Astrocyte (in vitro differentiated cells and primary cell): Measurements from ENCODE around the gene PTGIR. TPM values are rescaled to one million over a fixed set of nuclear protein-coding genes. Genes with fewer than 3 reads are reported as not detected.

Experiments used
- DNase-seq: peaks from one replicate; pipeline ENCODE4 v3.0.0-alpha.2; 2010; ENCODE audit warnings: low read depth
- FAIRE-seq: peaks from 2 replicates; lab custom pipeline; 2011; peaks lifted over from hg19 to GRCh38; lab: Jason Lieb, UNC
- H2AFZ ChIP-seq: 2 replicates; pipeline ENCODE4 v1.6.0; 2012; ENCODE audit warnings: low read depth, low read length, inconsistent platforms
- H3K27ac ChIP-seq: 2 replicates; pipeline ENCODE4 v1.5.1; 2011; ENCODE audit warnings: low read depth, low read length, inconsistent platforms
- H3K27me3 ChIP-seq: 2 replicates; pipeline ENCODE4 v1.6.0; 2011; ENCODE audit warnings: low read length, inconsistent platforms; ENCODE audit not compliant: insufficient read depth
- H3K36me3 ChIP-seq: 2 replicates; pipeline ENCODE4 v1.5.1; 2011; ENCODE audit warnings: low read length, inconsistent platforms; ENCODE audit not compliant: insufficient read depth
- H3K4me1 ChIP-seq: 2 replicates; pipeline ENCODE4 v1.5.1; 2011; ENCODE audit warnings: low read length, inconsistent platforms; ENCODE audit not compliant: insufficient read depth
- H3K4me2 ChIP-seq: 2 replicates; pipeline ENCODE4 v1.6.0; 2012; ENCODE audit warnings: low read length, inconsistent platforms
- H3K4me3 ChIP-seq: 2 replicates; pipeline ENCODE4 v1.5.1; 2011; ENCODE audit warnings: low read depth, mild to moderate bottlenecking, low read length, inconsistent platforms; ENCODE audit not compliant: insufficient read depth
- H3K79me2 ChIP-seq: 2 replicates; pipeline ENCODE4 v1.6.0; 2012; ENCODE audit warnings: mild to moderate bottlenecking, low read length, inconsistent platforms; ENCODE audit not compliant: insufficient read depth
- H3K9ac ChIP-seq: 2 replicates; pipeline ENCODE4 v1.6.0; 2012; ENCODE audit warnings: mild to moderate bottlenecking, low read length, inconsistent platforms
- H3K9me3 ChIP-seq: 2 replicates; pipeline ENCODE4 v1.5.1; 2012; ENCODE audit warnings: low read depth, mild to moderate bottlenecking, low read length, inconsistent platforms; ENCODE audit not compliant: insufficient read depth
- H4K20me1 ChIP-seq: 2 replicates; pipeline ENCODE4 v1.6.0; 2012; ENCODE audit warnings: low read length, inconsistent platforms; ENCODE audit not compliant: insufficient read depth
- H3K27ac Mint-ChIP-seq: one replicate; pipeline ENCODE4 v1.8.0; 2021; ENCODE audit warnings: mild to moderate bottlenecking, mixed read lengths; ENCODE audit not compliant: unreplicated experiment
- H3K27me3 Mint-ChIP-seq: one replicate; pipeline ENCODE4 v1.8.0; 2021; ENCODE audit warnings: low read depth, mixed read lengths; ENCODE audit not compliant: unreplicated experiment
- H3K36me3 Mint-ChIP-seq: one replicate; pipeline ENCODE4 v1.8.0; 2021; ENCODE audit warnings: low read depth, mixed read lengths; ENCODE audit not compliant: unreplicated experiment
- H3K4me1 Mint-ChIP-seq: one replicate; pipeline ENCODE4 v1.8.0; 2021; ENCODE audit warnings: low read depth, mixed read lengths; ENCODE audit not compliant: unreplicated experiment
- H3K4me3 Mint-ChIP-seq: one replicate; pipeline ENCODE4 v1.8.0; 2021; ENCODE audit warnings: mild to moderate bottlenecking, moderate library complexity, mixed read lengths; ENCODE audit not compliant: unreplicated experiment
- H3K9me3 Mint-ChIP-seq: one replicate; pipeline ENCODE4 v1.8.0; 2021; ENCODE audit warnings: mild to moderate bottlenecking, mixed read lengths; ENCODE audit not compliant: unreplicated experiment
- CTCF ChIP-seq: IDR thresholded peaks from 2 replicates; pipeline ENCODE4 v1.5.1; 2011; ENCODE audit warnings: low read depth, mild to moderate bottlenecking, inconsistent platforms, low read length, moderate library complexity; ENCODE audit not compliant: insufficient read depth
- EZH2 ChIP-seq: IDR thresholded peaks from 2 replicates; pipeline ENCODE4 v1.6.1; 2012; ENCODE audit warnings: mild to moderate bottlenecking, low read length, inconsistent platforms; ENCODE audit not compliant: insufficient read depth
- total RNA-seq: library from RNA; stranded (reverse); gene quantifications from 2 replicates; pipeline ENCODE4 v1.2.1, GENCODE V29; 2021

The PTGIR gene
- total RNA-seq, 1 donor from 2014 or later: 0.52 TPM

DNA sequence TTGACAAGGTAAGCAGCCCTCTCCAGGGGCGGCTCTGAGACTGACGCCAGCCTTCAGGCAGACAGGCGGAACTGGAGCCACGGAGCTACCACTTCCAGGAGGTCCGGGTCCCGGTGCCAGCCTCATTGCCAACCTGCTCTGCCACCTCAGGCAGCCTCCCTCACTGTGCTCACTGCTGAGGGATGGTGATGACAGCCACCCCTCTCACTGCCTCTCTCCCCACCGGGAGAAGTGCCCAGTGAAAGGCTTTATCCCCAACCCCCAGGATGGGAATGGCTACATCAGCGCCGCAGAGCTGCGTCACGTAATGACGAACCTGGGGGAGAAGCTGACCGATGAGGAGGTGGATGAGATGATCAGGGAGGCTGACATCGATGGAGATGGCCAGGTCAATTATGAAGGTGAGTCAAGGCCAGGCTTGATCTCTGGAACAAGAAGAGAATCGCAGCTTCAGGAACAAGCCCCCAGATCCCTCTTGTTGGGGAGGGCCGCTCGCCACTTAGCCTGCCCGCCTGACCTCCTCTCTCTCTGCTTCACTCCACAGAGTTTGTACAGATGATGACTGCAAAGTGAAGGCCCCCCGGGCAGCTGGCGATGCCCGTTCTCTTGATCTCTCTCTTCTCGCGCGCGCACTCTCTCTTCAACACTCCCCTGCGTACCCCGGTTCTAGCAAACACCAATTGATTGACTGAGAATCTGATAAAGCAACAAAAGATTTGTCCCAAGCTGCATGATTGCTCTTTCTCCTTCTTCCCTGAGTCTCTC lies 16.1 kb downstream of the PTGIR start:
- Mint-ChIP-seq H3K9me3 (peaks cover 1% of the 10 kb centered on the region), H3K36me3 (peaks cover 30% of the 10 kb centered on the region), H3K4me3 (no peak overlapping the region), H3K4me1 (peaks cover 14% of the 10 kb centered on the region), H3K27ac (peak overlapping the region; percentile 16), H3K27me3 (no peaks in the 10 kb centered on the region)
- H3K4me3 ChIP-seq: no peak overlapping the region
- TF ChIP-seq EZH2: no peak
- TF ChIP-seq CTCF: no peak
- no peak overlapping the region for H2AFZ ChIP-seq
- H3K36me3 ChIP-seq: peaks cover 32% of the 10 kb centered on the region
- H3K4me2 ChIP-seq: no peak overlapping the region
- H4K20me1 ChIP-seq: peaks cover 85% of the 10 kb centered on the region
- no peaks in the 10 kb centered on the region for H3K4me1 ChIP-seq
- no peak overlapping the region for H3K9ac ChIP-seq
- DNase-seq (no peak), FAIRE-seq (no peak)
- H3K27me3 ChIP-seq: no peaks in the 10 kb centered on the region
- H3K79me2 ChIP-seq: peaks cover 28% of the 10 kb centered on the region
- no peaks in the 10 kb centered on the region for H3K9me3 ChIP-seq
- H3K27ac ChIP-seq: no peak overlapping the region

GRCh38 chr19:46608178-46608577 lies 16.7 kb downstream of the PTGIR start:
- no peaks in the 10 kb centered on the region for H3K27me3 ChIP-seq
- Mint-ChIP-seq H3K9me3 (peaks cover 1% of the 10 kb centered on the region), H3K4me1 (peaks cover 20% of the 10 kb centered on the region), H3K4me3 (no peak overlapping the region), H3K27me3 (no peaks in the 10 kb centered on the region), H3K27ac (no peak overlapping the region), H3K36me3 (peaks cover 34% of the 10 kb centered on the region)
- H4K20me1 ChIP-seq: peaks cover 91% of the 10 kb centered on the region
- H3K9me3 ChIP-seq: no peaks in the 10 kb centered on the region
- no peak overlapping the region for H3K4me2 ChIP-seq
- H3K4me1 ChIP-seq: peaks cover 5% of the 10 kb centered on the region
- peaks cover 34% of the 10 kb centered on the region for H3K79me2 ChIP-seq
- peaks cover 32% of the 10 kb centered on the region for H3K36me3 ChIP-seq
- TF ChIP-seq CTCF: no peak
- no peak for TF ChIP-seq EZH2
- H2AFZ ChIP-seq: no peak overlapping the region
- no peak overlapping the region for H3K4me3 ChIP-seq
- no peak overlapping the region for H3K27ac ChIP-seq
- no peak for FAIRE-seq
- no peak overlapping the region for H3K9ac ChIP-seq
- DNase-seq: no peak

DNA sequence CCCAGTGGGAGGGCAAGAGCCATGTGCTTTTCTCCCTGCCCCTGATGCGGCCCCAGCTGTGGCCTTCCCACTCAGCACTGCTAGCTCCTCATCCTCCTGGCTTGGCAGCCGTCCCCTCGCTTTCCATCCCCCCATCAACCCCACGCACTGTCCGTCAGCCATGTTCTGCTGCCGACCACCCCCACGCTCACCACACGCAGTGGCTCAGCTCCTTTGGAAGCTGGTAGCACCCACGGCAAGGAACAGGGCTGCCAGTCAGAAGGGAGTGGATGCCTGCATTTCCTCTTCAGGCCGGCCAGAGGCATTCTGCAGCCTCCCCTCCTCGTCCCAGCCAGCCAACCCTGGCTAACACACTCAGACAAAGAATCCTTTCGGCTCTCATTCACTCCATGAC lies 17.4 kb downstream of the PTGIR start:
- H3K4me1 Mint-ChIP-seq: peaks cover 25% of the 10 kb centered on the region
- peaks cover 42% of the 10 kb centered on the region for H3K79me2 ChIP-seq
- H3K27ac ChIP-seq: no peak overlapping the region
- peaks cover 12% of the 10 kb centered on the region for H3K4me1 ChIP-seq
- DNase-seq (no peak), FAIRE-seq (no peak)
- no peaks in the 10 kb centered on the region for H3K9me3 ChIP-seq
- no peak overlapping the region for H3K4me3 Mint-ChIP-seq
- peaks cover 95% of the 10 kb centered on the region for H4K20me1 ChIP-seq
- H3K27ac Mint-ChIP-seq: no peak overlapping the region
- H3K4me3 ChIP-seq: no peak overlapping the region
- no peak overlapping the region for H2AFZ ChIP-seq
- no peak overlapping the region for H3K4me2 ChIP-seq
- no peak overlapping the region for H3K9ac ChIP-seq
- peaks cover 32% of the 10 kb centered on the region for H3K36me3 ChIP-seq
- peaks cover 36% of the 10 kb centered on the region for H3K36me3 Mint-ChIP-seq
- H3K27me3 Mint-ChIP-seq: no peaks in the 10 kb centered on the region
- TF ChIP-seq CTCF (no peak), EZH2 (no peak)
- H3K27me3 ChIP-seq: no peaks in the 10 kb centered on the region
- H3K9me3 Mint-ChIP-seq: peaks cover 1% of the 10 kb centered on the region
